Brain microvascular endothelial cell (primary cell): Measurements from ENCODE around the gene ETS2.
A peak's percentile ranks its signal among the peaks of the same experiment; 100 is the strongest.

Source experiments
- DNase-seq: peaks from one replicate; pipeline ENCODE4 v3.0.0-alpha.2; 2020
- H3K27ac ChIP-seq: fragments of 250-450 bp; sonication (Bioruptor Pico); 2 replicates; pipeline ENCODE4 v1.5.1; 2020; ENCODE audit warnings: mild to moderate bottlenecking, moderate library complexity
- H3K27me3 ChIP-seq: fragments of 250-450 bp; sonication (Bioruptor Pico); replicated peaks from 2 replicates; pipeline ENCODE4 v1.5.1; 2020; ENCODE audit warnings: mild to moderate bottlenecking
- H3K36me3 ChIP-seq: fragments of 250-450 bp; sonication (Bioruptor Pico); replicated peaks from 2 replicates; pipeline ENCODE4 v1.5.1; 2020; ENCODE audit warnings: mild to moderate bottlenecking
- H3K4me3 ChIP-seq: 2 replicates; pipeline ENCODE4 v1.5.1; 2011; ENCODE audit warnings: low read depth, mild to moderate bottlenecking, control low read depth, low read length, moderate library complexity
- CTCF ChIP-seq: IDR thresholded peaks from 2 replicates; pipeline ENCODE4 v1.5.1; 2011; ENCODE audit warnings: low read depth, mild to moderate bottlenecking, moderate library complexity, low read length, control low read depth, inconsistent platforms; ENCODE audit errors: missing control alignments
- in situ Hi-C: cut with HindIII; loops from 2 replicates; pipeline ENCODE4 v1.10.0; 2017; ENCODE audit warnings: low sequenced_read_pairs, low pct_ligation_motif_present

Gene ETS2

GRCh38 chr21:38804789-38805327 lies 871 bp upstream of the ETS2 start:
- peak; percentile 73 for TF ChIP-seq CTCF
- no peaks in the 10 kb centered on the region for H3K27me3 ChIP-seq
- H3K4me3 ChIP-seq: peak overlapping the region; percentile 81
- no peaks in the 10 kb centered on the region for H3K36me3 ChIP-seq
- peak overlapping the region; percentile 79 for H3K27ac ChIP-seq
- DNase-seq: peak; percentile 44
- in situ Hi-C loops: no loop called here

- DNase-seq: no peak
- TF ChIP-seq CTCF: peak; percentile 16
- Histone ChIP-seq H3K36me3 (peaks cover 6% of the 10 kb centered on the region), H3K27me3 (no peaks in the 10 kb centered on the region), H3K4me3 (peak overlapping the region; percentile 81), H3K27ac (peak overlapping the region; percentile 79)
- in situ Hi-C loops: no loop called here
These were observed 618 bp downstream of the ETS2 start for GRCh38 chr21:38806153-38806941.

- in situ Hi-C loops: no loop called here
- peak overlapping the region; percentile 81 for H3K4me3 ChIP-seq
- peak; percentile 24 for DNase-seq
- TF ChIP-seq CTCF: no peak
- peak overlapping the region; percentile 79 for H3K27ac ChIP-seq
- peaks cover 8% of the 10 kb centered on the region for H3K36me3 ChIP-seq
- H3K27me3 ChIP-seq: no peaks in the 10 kb centered on the region
These were observed 1.2 kb downstream of the ETS2 start for GRCh38 chr21:38806942-38807284.

- no peak for TF ChIP-seq CTCF
- H3K27me3 ChIP-seq: no peaks in the 10 kb centered on the region
- in situ Hi-C loops: no loop called here
- H3K27ac ChIP-seq: no peak overlapping the region
- peak overlapping the region; percentile 81 for H3K4me3 ChIP-seq
- H3K36me3 ChIP-seq: peaks cover 8% of the 10 kb centered on the region
- no peak for DNase-seq
These were observed 1.7 kb downstream of the ETS2 start for GRCh38 chr21:38807441-38807871.

GRCh38 chr21:38807986-38808385 lies 2.3 kb downstream of the ETS2 start:
- H3K27ac ChIP-seq: no peak overlapping the region
- no peaks in the 10 kb centered on the region for H3K27me3 ChIP-seq
- no peak for TF ChIP-seq CTCF
- peak overlapping the region; percentile 17 for H3K4me3 ChIP-seq
- in situ Hi-C loops: no loop called here
- peaks cover 11% of the 10 kb centered on the region for H3K36me3 ChIP-seq
- no peak for DNase-seq
